Measurements from ENCODE around the gene ZNF723. TPM values are rescaled to one million over a fixed set of nuclear protein-coding genes. Genes with fewer than 3 reads are reported as not detected.

The ZNF723 gene
- total RNA-seq, 4 donors from 2014 or later: not detected

- H3K36me3 ChIP-seq: no peaks in the 10 kb centered on the region
- H3K27me3 ChIP-seq: no peaks in the 10 kb centered on the region
- TF ChIP-seq CTCF (IDR thresholded peaks at IDR 0.05 in 4 of 5, conservative IDR thresholded peaks at IDR 0.05 in 1 of 5) (no peak), POLR2A (IDR thresholded peaks at IDR 0.05) (no peak)
- no peak overlapping the region for H3K4me3 ChIP-seq
- DNase-seq (no peak), ATAC-seq (no peak)
- H3K27ac ChIP-seq: no peak overlapping the region
- in situ Hi-C loops (cut with MboI; ENCODE audit: low sequenced_read_pairs in 4 of 4): no loop called here
- H3K4me1 ChIP-seq: no peaks in the 10 kb centered on the region
- H3K9me3 ChIP-seq: peaks cover 0 to 5% (median 0%) of the 10 kb centered on the region in 3 donors
- intact Hi-C loops (cut with DNase I; ENCODE audit: low total_unique reads): no loop called here
Observed at GRCh38 chr19:22893855-22894270, 61.8 kb downstream of the ZNF723 start.

- in situ Hi-C loops (cut with MboI; ENCODE audit: low sequenced_read_pairs in 4 of 4): no loop called here
- DNase-seq (no peak), ATAC-seq (no peak)
- H3K27ac ChIP-seq: no peak overlapping the region
- no peaks in the 10 kb centered on the region for H3K4me1 ChIP-seq
- H3K9me3 ChIP-seq: no peaks in the 10 kb centered on the region
- intact Hi-C loops (cut with DNase I; ENCODE audit: low total_unique reads): no loop called here
- no peak overlapping the region for H3K4me3 ChIP-seq
- H3K36me3 ChIP-seq: no peaks in the 10 kb centered on the region
- no peaks in the 10 kb centered on the region for H3K27me3 ChIP-seq
- no peak for TF ChIP-seq CTCF (IDR thresholded peaks at IDR 0.05 in 4 of 5, conservative IDR thresholded peaks at IDR 0.05 in 1 of 5)
- TF ChIP-seq POLR2A (IDR thresholded peaks at IDR 0.05): no peak
Observed at GRCh38 chr19:22901431-22902130, 69.5 kb downstream of the ZNF723 start.

Other genes starting within 250 kb of the ZNF723 start
- gene ZNF492, start 198.0 kb upstream of the ZNF723 start, total RNA-seq: under 1 TPM in 1 of 4 donors, not detected in 3; 0.36 TPM
- under 1 TPM in 2 of 4 donors, not detected in 2; 0.03 to 0.05 TPM for gene ZNF99, start 48.1 kb upstream of the ZNF723 start, total RNA-seq
- not detected for gene ZNF728, start 170.9 kb downstream of the ZNF723 start, total RNA-seq

All from gastrocnemius medialis (tissue), 4 donors.